ENCODE data around the gene MAP2K5.

The MAP2K5 gene

GRCh38 chr15:67805008-67805665 lies 262.6 kb downstream of the MAP2K5 start:
- DNase-seq (ENCODE audit: low read depth): no peak
- no peak for TF ChIP-seq CTCF (IDR thresholded peaks at IDR 0.05; ENCODE audit: control insufficient read depth, extremely low read depth, insufficient read depth)
- H3K4me3 ChIP-seq (ENCODE audit: low read depth, low read length): no peak overlapping the region

GRCh38 chr15:67805666-67806516 lies 263.4 kb downstream of the MAP2K5 start:
- DNase-seq (ENCODE audit: low read depth): no peak
- no peak overlapping the region for H3K4me3 ChIP-seq (ENCODE audit: low read depth, low read length)
- TF ChIP-seq CTCF (IDR thresholded peaks at IDR 0.05; ENCODE audit: control insufficient read depth, extremely low read depth, insufficient read depth): no peak

- DNase-seq (ENCODE audit: low read depth): no peak
- TF ChIP-seq CTCF (IDR thresholded peaks at IDR 0.05; ENCODE audit: control insufficient read depth, extremely low read depth, insufficient read depth): no peak
These were observed 264.0 kb downstream of the MAP2K5 start for GRCh38 chr15:67806536-67806935.

GRCh38 chr15:67807141-67807540 lies 264.6 kb downstream of the MAP2K5 start:
- H3K4me3 ChIP-seq (ENCODE audit: low read depth, low read length): no peak overlapping the region
- DNase-seq (ENCODE audit: low read depth): no peak
- TF ChIP-seq CTCF (IDR thresholded peaks at IDR 0.05; ENCODE audit: control insufficient read depth, extremely low read depth, insufficient read depth): no peak

More at GRCh38 chr15:67806536-67806935, 264.0 kb downstream of the MAP2K5 start:
- no peak overlapping the region for H3K4me3 ChIP-seq (ENCODE audit: low read depth, low read length)

GRCh38 chr15:67807836-67808235 lies 265.3 kb downstream of the MAP2K5 start:
- DNase-seq (ENCODE audit: low read depth): no peak
- no peak overlapping the region for H3K4me3 ChIP-seq (ENCODE audit: low read depth, low read length)
- TF ChIP-seq CTCF (IDR thresholded peaks at IDR 0.05; ENCODE audit: control insufficient read depth, extremely low read depth, insufficient read depth): no peak

GRCh38 chr15:67808821-67809220 lies 266.3 kb downstream of the MAP2K5 start:
- H3K4me3 ChIP-seq (ENCODE audit: low read depth, low read length): no peak overlapping the region
- TF ChIP-seq CTCF (IDR thresholded peaks at IDR 0.05; ENCODE audit: control insufficient read depth, extremely low read depth, insufficient read depth): no peak
- no peak for DNase-seq (ENCODE audit: low read depth)

All from LNCaP clone FGC (cell line).